NCI-H2227 treated with DMSO at 0.1 percent for 48 hours (cell line): ENCODE results near the gene NEDD9.

Source experiments
- DNase-seq: peaks from one replicate; lab custom pipeline; 2025; lab: John Stamatoyannopoulos, UW

Gene NEDD9

GRCh38 chr6:11179088-11179418, 53.4 kb downstream of the NEDD9 start:
- DNase-seq, result no peak

- no peak for DNase-seq
These were observed 55.2 kb downstream of the NEDD9 start for GRCh38 chr6:11177271-11177670.

- no peak for DNase-seq
These were observed 58.2 kb downstream of the NEDD9 start for GRCh38 chr6:11174242-11174611.

DNA sequence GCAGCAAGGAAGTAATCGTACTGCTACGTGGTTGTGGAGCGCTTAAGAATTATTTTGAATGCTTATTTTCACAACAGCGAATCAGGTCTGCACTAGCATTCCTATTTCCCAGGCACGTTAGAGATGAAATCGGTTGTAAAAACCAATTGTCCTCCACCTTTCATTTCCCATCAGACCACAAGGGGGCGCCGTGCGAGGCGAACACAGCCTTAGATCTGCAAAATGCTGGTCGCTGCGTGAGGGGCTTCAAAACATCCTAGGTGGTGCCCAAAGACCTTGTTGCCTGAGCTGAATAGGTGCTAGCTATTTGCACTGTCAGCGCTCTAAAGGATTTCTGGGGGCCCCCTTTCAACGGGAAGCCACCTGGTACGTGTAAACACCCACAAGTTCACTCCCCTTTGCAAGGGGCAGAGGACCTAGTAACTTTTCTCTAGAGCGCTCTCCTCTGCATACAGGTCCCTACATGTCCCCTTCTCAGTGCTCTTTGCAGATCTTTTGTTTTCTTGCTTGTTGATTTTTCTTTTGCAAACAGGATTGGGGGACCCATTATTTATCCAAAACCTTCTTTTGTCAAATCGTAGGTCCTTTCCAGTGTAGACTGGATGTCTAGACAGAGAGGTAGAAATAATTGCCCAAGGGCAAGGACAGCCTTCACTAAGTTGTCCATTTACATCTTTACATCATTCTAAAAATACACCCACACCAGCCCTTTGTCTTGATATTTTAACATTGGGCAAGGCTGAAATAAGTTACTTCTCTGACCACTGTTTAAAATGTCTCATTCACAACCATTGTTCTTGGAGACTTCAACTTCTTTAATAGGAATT, 59.8 kb downstream of the NEDD9 start:
- DNase-seq, result peak; percentile 98

GRCh38 chr6:11171952-11172351, 60.5 kb downstream of the NEDD9 start:
- DNase-seq, result no peak

GRCh38 chr6:11168091-11168635, 64.3 kb downstream of the NEDD9 start:
- peak; percentile 70 for DNase-seq

GRCh38 chr6:11166948-11167347, 65.5 kb downstream of the NEDD9 start:
- DNase-seq, result no peak

DNA sequence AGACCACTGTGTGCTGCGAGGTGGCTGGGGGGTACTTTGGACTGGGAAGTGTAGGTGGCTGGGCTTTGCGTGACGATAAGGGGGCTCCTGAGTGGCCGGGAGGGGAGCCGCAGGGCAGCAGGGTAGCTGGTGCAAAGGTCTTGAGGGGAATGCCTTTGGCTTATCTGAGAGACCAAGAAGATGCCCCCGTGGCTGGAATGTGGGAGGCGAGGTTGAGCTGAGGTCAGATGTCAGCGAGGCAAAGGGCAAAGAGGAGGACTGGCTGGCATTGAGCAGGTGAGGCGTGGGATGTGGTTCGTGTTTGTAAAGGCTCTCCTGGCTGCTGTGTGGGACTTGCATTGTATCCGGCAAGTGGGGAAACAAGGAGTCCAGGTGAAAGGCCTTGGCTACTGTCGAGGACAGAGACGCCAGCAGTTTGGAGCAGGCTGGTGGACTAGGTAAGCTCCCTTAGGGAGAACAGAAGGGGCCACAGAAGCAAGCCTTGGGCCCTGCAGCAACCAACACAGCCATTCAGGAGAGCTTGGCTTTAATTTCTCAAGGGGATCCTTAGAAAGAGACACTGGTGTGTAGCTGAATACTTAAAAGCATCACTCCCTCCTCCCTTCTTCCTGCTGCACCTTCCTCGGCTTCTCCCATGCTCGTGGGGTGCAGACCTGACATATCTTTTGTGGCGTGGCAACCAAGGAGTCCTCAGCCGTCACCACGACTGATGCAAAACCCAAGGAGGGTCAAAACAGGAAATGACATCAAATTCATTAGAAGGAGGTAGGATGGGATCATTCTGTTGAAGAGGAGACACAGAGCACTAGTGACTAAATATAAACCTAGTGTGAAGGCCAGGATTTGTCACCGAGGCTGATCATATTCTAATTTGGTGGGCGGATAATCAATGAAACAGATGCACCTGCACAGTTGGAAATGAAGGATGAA, 67.5 kb downstream of the NEDD9 start:
- no peak for DNase-seq

DNA sequence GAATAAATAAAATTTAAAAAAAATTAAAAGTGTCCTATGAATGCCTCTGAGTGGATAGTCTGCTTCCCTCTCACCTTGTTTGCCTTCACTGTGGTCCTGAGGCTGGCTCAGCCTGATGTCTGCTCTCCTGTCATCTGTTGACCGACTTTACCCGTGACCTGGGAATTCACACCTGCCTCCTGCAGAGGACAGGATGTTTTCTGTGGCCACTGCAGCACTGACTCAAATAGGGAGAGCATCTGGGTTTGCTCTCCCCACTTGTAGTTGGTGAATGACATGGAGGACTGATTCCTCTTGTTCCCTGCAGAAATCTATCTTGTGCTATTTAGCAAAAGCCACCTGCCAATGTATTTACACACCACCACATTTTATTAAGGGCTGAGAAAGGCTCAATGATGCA, 68.5 kb downstream of the NEDD9 start:
- no peak for DNase-seq

GRCh38 chr6:11162262-11162661, 70.2 kb downstream of the NEDD9 start:
- no peak for DNase-seq

GRCh38 chr6:11161031-11161956, 71.2 kb downstream of the NEDD9 start:
- no peak for DNase-seq

- no peak for DNase-seq
These were observed 72.3 kb downstream of the NEDD9 start for GRCh38 chr6:11160199-11160598.

- no peak for DNase-seq
These were observed 76.9 kb downstream of the NEDD9 start for GRCh38 chr6:11155589-11155988.

DNA sequence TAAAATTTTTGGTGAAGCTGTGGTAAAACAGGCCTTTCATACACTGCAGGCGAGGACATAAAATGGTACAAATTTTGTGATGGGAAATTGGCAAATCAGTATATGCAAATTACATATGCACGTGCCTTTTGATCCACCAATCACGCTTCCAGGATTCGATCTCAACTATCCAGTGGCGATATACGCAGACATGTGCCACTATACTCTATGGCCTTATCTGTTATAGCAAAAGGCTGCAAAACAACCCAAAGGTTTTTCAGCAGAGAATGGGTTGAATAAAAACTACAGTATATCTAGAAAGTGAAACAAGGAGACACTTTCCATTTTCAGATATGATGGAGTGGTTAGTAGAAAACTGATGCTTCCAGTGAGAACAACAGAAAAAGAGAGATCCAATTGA, 79.0 kb downstream of the NEDD9 start:
- DNase-seq, result no peak

DNA sequence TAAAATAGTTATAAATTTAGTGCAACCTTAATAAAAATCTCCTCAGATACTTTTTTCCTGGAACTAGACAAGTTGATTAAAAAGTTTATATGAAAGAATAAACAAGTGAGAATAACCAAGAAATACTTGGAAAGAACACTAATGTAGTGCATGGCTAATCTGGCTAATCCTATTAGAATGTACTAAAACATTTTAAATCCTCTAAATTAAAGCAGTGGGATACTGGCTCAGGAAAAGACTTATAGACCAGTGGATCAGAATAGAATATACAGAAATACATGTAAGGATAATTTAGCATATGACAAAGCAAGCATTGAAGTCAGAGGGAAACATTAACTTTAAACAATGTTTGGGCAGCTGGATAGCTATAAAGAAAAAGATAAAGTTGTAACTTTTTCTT, 79.9 kb downstream of the NEDD9 start:
- no peak for DNase-seq

DNA sequence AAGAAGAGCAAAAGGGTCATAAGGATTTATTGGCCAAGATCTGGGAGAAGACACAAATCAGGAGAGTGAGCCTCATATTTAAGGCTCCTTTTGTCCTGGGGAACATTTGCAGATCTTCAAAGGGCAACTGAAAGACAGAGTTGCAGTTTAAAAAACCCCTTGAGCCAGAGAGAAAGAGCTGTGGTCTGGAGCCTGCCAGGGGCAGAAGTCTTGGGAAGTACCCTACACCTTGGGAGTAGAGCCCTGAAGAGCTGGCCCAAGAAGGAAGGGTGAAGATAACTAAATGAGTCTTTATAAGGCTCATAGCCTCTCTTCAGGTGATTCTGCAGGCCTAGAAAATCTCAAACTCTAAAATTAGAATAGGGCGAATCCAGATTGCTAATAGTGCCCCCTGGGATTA, 81.0 kb downstream of the NEDD9 start:
- DNase-seq, result no peak

DNA sequence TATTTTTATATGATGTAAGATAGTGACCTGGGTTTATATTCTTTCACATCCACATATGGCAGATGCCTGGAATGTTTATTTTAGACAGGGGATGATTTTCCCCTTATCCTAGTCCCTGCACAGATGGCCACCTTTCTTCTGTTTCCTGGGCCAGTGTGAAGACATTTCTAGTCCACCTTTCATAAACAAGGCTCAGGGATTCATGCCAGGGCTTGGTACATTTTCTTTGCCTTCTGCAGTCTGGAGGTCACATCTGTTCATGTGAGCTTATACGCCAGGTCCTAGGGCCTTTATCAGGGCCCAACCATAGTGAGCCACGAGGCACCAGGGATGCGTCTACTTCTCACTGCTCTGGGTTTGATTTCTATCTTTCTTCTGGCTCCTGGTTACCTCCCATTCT, 82.9 kb downstream of the NEDD9 start:
- DNase-seq, result no peak

GRCh38 chr6:11146117-11146826, 86.2 kb downstream of the NEDD9 start:
- DNase-seq, result no peak

- DNase-seq, result peak; percentile 57
These were observed 88.0 kb downstream of the NEDD9 start for GRCh38 chr6:11144393-11144851.

DNA sequence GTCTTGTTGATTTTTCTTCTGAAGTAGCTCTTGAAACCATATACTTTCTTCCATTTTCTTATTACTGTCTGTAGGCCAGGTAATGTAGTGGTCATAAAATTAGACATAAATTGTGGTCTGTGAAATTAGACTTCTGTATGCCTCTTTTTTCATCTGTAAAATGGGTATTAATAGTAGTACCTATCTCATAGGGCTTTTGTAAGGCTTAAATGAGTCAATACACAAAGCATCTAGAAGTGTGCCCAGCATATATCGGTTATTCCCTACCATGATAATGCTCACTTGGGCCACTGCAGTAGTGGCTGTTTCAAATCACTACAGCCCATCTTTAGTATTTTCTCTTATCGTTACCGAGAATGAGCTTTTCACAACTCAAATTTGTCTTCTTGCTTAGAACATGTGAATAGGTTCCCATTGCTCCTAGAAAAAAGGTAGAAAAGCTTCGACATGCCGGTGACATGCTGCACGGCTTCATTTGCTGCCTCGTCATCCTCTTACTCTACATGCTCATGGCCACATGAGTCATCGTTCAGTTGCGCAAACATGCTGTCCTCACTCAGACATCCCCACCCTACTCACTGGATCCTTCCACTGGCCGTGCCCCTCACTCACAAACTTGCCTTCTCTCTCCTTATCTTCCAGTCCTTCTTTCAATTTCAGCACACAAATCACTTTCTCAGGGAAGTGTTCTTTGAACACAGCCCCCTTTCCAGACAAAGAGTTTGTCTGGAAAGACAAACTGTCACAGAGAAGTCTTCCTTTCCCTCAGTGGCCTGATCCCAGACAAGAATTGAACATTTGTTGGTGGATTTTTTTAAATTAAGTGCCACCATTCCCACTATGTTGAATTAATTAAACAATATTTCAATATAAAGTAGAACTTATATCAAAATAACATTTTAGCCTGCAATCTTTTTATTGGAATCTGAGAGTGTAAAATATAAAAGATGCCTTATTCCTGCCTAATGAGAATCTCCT, 88.8 kb downstream of the NEDD9 start:
- no peak for DNase-seq
